ENCODE data around the gene JAZF1. TPM values are rescaled to one million over a fixed set of nuclear protein-coding genes. Genes with fewer than 3 reads are reported as not detected.

JAZF1 gene
- total RNA-seq, 1 donor from 2014 or later, result 3.6 TPM

GRCh38 chr7:28065308-28065707 is 115.3 kb downstream of the JAZF1 start:
- no peak for DNase-seq (ENCODE audit: low read depth)
- no peak for TF ChIP-seq CTCF (conservative IDR thresholded peaks at IDR 0.05; ENCODE audit: low read depth, low read length)
- no peak overlapping the region for H3K4me3 ChIP-seq (ENCODE audit: low read depth, low read length)

GRCh38 chr7:28064437-28064836 is 116.2 kb downstream of the JAZF1 start:
- TF ChIP-seq CTCF (conservative IDR thresholded peaks at IDR 0.05; ENCODE audit: low read depth, low read length), result no peak
- DNase-seq (ENCODE audit: low read depth), result no peak

GRCh38 chr7:28062197-28062991 is 118.2 kb downstream of the JAZF1 start:
- DNase-seq (ENCODE audit: low read depth), result no peak
- peak; percentile 93 for TF ChIP-seq CTCF (conservative IDR thresholded peaks at IDR 0.05; ENCODE audit: low read depth, low read length)
- H3K4me3 ChIP-seq (ENCODE audit: low read depth, low read length), result no peak overlapping the region

More at GRCh38 chr7:28064437-28064836, 116.2 kb downstream of the JAZF1 start:
- no peak overlapping the region for H3K4me3 ChIP-seq (ENCODE audit: low read depth, low read length)

- H3K4me3 ChIP-seq (ENCODE audit: low read depth, low read length), result no peak overlapping the region
- DNase-seq (ENCODE audit: low read depth), result no peak
- no peak for TF ChIP-seq CTCF (conservative IDR thresholded peaks at IDR 0.05; ENCODE audit: low read depth, low read length)
Measured at GRCh38 chr7:28061824-28062196, 118.8 kb downstream of the JAZF1 start.

GRCh38 chr7:28060371-28060950 is 120.1 kb downstream of the JAZF1 start:
- H3K4me3 ChIP-seq (ENCODE audit: low read depth, low read length), result no peak overlapping the region
- DNase-seq (ENCODE audit: low read depth), result no peak
- no peak for TF ChIP-seq CTCF (conservative IDR thresholded peaks at IDR 0.05; ENCODE audit: low read depth, low read length)

- peak; percentile 66 for DNase-seq (ENCODE audit: low read depth)
- no peak overlapping the region for H3K4me3 ChIP-seq (ENCODE audit: low read depth, low read length)
- no peak for TF ChIP-seq CTCF (conservative IDR thresholded peaks at IDR 0.05; ENCODE audit: low read depth, low read length)
Measured at GRCh38 chr7:28055161-28055544, 125.4 kb downstream of the JAZF1 start.
